Upper lobe of left lung (tissue), 6 donors: ENCODE measurements around the gene CD2AP. TPM values are rescaled to one million over a fixed set of nuclear protein-coding genes. Genes with fewer than 3 reads are reported as not detected.

ENCODE experiments used
- ATAC-seq, 2 donors: fragments of 200-7000 bp; cut with Tn5 transposase; one replicate each; pipeline ENCODE4 v1.9.1; 2022; ENCODE audit warnings: mild to moderate bottlenecking in 2 of 2, moderate library complexity in 2 of 2; ENCODE audit not compliant: low FRiP score in 2 of 2
- DNase-seq, 2 donors: peaks; one replicate each; pipeline ENCODE4 v3.0.0-alpha.2; 2019 to 2020
- H3K27ac ChIP-seq, 4 donors: fragments of 200-600 bp; sonication (generic); one replicate each; pipeline ENCODE4 v1.5.1; 2016 to 2019
- H3K27me3 ChIP-seq, 4 donors: fragments of 200-600 bp; sonication (generic); one replicate each; pipeline ENCODE4 v1.5.1; 2017 to 2019
- H3K36me3 ChIP-seq, 4 donors: fragments of 200-600 bp; sonication (generic); one replicate each; pipeline ENCODE4 v1.5.1; 2016 to 2019
- H3K4me1 ChIP-seq, 4 donors: fragments of 200-600 bp; sonication (generic); one replicate each; pipeline ENCODE4 v1.5.1; 2018 to 2019
- H3K4me3 ChIP-seq, 4 donors: fragments of 200-600 bp; sonication (generic); one replicate each; pipeline ENCODE4 v1.5.1; 2017 to 2019; ENCODE audit warnings: mild to moderate bottlenecking in 2 of 4, moderate library complexity in 1 of 4
- H3K9me3 ChIP-seq, 4 donors: fragments of 200-600 bp; sonication (generic); one replicate each; pipeline ENCODE4 v1.5.1; 2018 to 2019
- CTCF ChIP-seq, 6 experiments: fragments of 450-650 bp in 4 of 6; fragments of 200-600 bp in 2 of 6; sonication (generic) in 2 of 6; IDR thresholded peaks; one replicate each; pipeline ENCODE4 v1.5.1; 2016 to 2019; ENCODE audit warnings: antibody characterized with exemption in 6 of 6
- EP300 ChIP-seq, 4 donors: sonication (generic); formaldehyde crosslinking; IDR thresholded peaks; one replicate each; pipeline ENCODE4 v1.5.1; 2017; ENCODE audit warnings: antibody characterized with exemption in 4 of 4, control low read depth in 2 of 4
- POLR2A ChIP-seq, 4 donors: fragments of 450-650 bp; IDR thresholded peaks; one replicate each; pipeline ENCODE4 v1.5.1; 2016 to 2017; ENCODE audit warnings: antibody characterized with exemption in 4 of 4, mild to moderate bottlenecking in 2 of 4
- POLR2AphosphoS5 ChIP-seq, 2 donors: sonication (generic); formaldehyde crosslinking; IDR thresholded peaks; one replicate each; pipeline ENCODE4 v1.5.1; 2017; ENCODE audit warnings: antibody characterized with exemption in 2 of 2
- WGBS, 2 donors: methylation state at CpG; one replicate each; pipeline ENCODE4 v1.1.5; 2017 to 2018; 5-methylcytosine and 5-hydroxymethylcytosine counted together
- total RNA-seq, 6 donors: library from RNA; depleted of rRNA in 4 of 6; stranded (reverse); fragments of >200 nt in 4 of 6; gene quantifications; one replicate each; pipeline versions ENCODE4 v1.1.0 to v1.2.1, GENCODE V29; 2016 to 2021
- donor health status: DM: no; HTN: no; CAD: no; lungs with moderate emphysema.
- donor health status: DM: no; HTN: yes; CAD: no; lungs with severe emphysema.

CD2AP gene
- total RNA-seq, 6 donors from 2014 or later = 22.0 to 86.5 (median 29.3) TPM

GRCh38 chr6:47599512-47599911 is 121.9 kb downstream of the CD2AP start:
- Histone ChIP-seq H3K4me1 (peaks cover 0 to 3% (median 0%) of the 10 kb centered on the region in 4 donors), H3K36me3 (peaks cover 0 to 29% (median 16%) of the 10 kb centered on the region in 4 donors), H3K9me3 (no peaks in the 10 kb centered on the region), H3K4me3 (no peak overlapping the region), H3K27ac (no peak overlapping the region), H3K27me3 (no peaks in the 10 kb centered on the region)
- no peak for ATAC-seq
- no peak for DNase-seq
- TF ChIP-seq POLR2A (IDR thresholded peaks at IDR 0.05) = no peak
- TF ChIP-seq POLR2AphosphoS5 (IDR thresholded peaks at IDR 0.05) = no peak
- no peak for TF ChIP-seq CTCF (IDR thresholded peaks at IDR 0.05)
- no peak for TF ChIP-seq EP300 (IDR thresholded peaks at IDR 0.05)
- 85 to 89% methylated on average over 1 of the region's 1 CpG for WGBS, 2 donors

GRCh38 chr6:47603227-47603626 is 125.6 kb downstream of the CD2AP start:
- no peak for ATAC-seq
- Histone ChIP-seq H3K36me3 (peaks cover under 1 to 29% (median 4%) of the 10 kb centered on the region in 4 donors), H3K4me3 (no peak overlapping the region), H3K27me3 (no peaks in the 10 kb centered on the region), H3K4me1 (peaks cover 0 to 3% (median 0%) of the 10 kb centered on the region in 4 donors), H3K9me3 (no peaks in the 10 kb centered on the region), H3K27ac (no peak overlapping the region)
- 86 to 100% methylated on average over 1 of the region's 1 CpG for WGBS, 2 donors
- TF ChIP-seq POLR2AphosphoS5 (IDR thresholded peaks at IDR 0.05) (no peak), POLR2A (IDR thresholded peaks at IDR 0.05) (no peak), CTCF (IDR thresholded peaks at IDR 0.05) (no peak), EP300 (IDR thresholded peaks at IDR 0.05) (no peak)
- DNase-seq = no peak

- H3K27me3 ChIP-seq = no peaks in the 10 kb centered on the region
- H3K9me3 ChIP-seq = no peaks in the 10 kb centered on the region
- H3K4me3 ChIP-seq = no peak overlapping the region
- ATAC-seq (no peak), DNase-seq (peak in 1 of 2 donors; percentile 31)
- peaks cover 0 to 3% (median 0%) of the 10 kb centered on the region in 4 donors for H3K4me1 ChIP-seq
- H3K27ac ChIP-seq = no peak overlapping the region
- H3K36me3 ChIP-seq = peaks cover 1 to 31% (median 4%) of the 10 kb centered on the region in 4 donors
- WGBS, 2 donors = 53 to 57% methylated on average over 4 of the region's 4 CpGs
- TF ChIP-seq EP300 (IDR thresholded peaks at IDR 0.05) = no peak
- TF ChIP-seq CTCF (IDR thresholded peaks at IDR 0.05) = no peak
- no peak for TF ChIP-seq POLR2A (IDR thresholded peaks at IDR 0.05)
- no peak for TF ChIP-seq POLR2AphosphoS5 (IDR thresholded peaks at IDR 0.05)
Observed at GRCh38 chr6:47603995-47604394, 126.4 kb downstream of the CD2AP start.

- 94 to 98% methylated on average over 7 to 12 of the region's 12 CpGs for WGBS, 2 donors
- DNase-seq (no peak), ATAC-seq (no peak)
- TF ChIP-seq EP300 (IDR thresholded peaks at IDR 0.05) (no peak), POLR2AphosphoS5 (IDR thresholded peaks at IDR 0.05) (no peak), POLR2A (IDR thresholded peaks at IDR 0.05) (no peak), CTCF (IDR thresholded peaks at IDR 0.05) (no peak)
- Histone ChIP-seq H3K27me3 (no peaks in the 10 kb centered on the region), H3K36me3 (peaks cover 0 to 56% (median 10%) of the 10 kb centered on the region in 4 donors), H3K4me1 (no peaks in the 10 kb centered on the region), H3K9me3 (no peaks in the 10 kb centered on the region), H3K27ac (no peak overlapping the region), H3K4me3 (no peak overlapping the region)
Observed at GRCh38 chr6:47621838-47622449, 144.4 kb downstream of the CD2AP start.

GRCh38 chr6:47626782-47627181 is 149.2 kb downstream of the CD2AP start:
- TF ChIP-seq POLR2A (IDR thresholded peaks at IDR 0.05) = no peak
- TF ChIP-seq POLR2AphosphoS5 (IDR thresholded peaks at IDR 0.05) = no peak
- TF ChIP-seq CTCF (IDR thresholded peaks at IDR 0.05) = no peak
- no peak for TF ChIP-seq EP300 (IDR thresholded peaks at IDR 0.05)
- Histone ChIP-seq H3K36me3 (peaks cover 0 to 12% (median 7%) of the 10 kb centered on the region in 4 donors), H3K27ac (no peak overlapping the region), H3K27me3 (no peaks in the 10 kb centered on the region), H3K9me3 (no peaks in the 10 kb centered on the region), H3K4me3 (no peak overlapping the region), H3K4me1 (peaks cover 4 to 8% (median 6%) of the 10 kb centered on the region in 4 donors)
- DNase-seq (no peak), ATAC-seq (no peak)
- 42 to 74% methylated on average over 2 of the region's 2 CpGs for WGBS, 2 donors
